NCI-H2227 (cell line): ENCODE data around the gene LRP1B.
"Not testable (repeated sequence)": the region's sequence is repeated elsewhere in the genome, so short reads cannot be mapped to it uniquely, and the experiment has no call there.

Experiments
- DNase-seq: peaks from one replicate; lab custom pipeline; 2025; ENCODE audit not compliant: unreplicated experiment; lab: John Stamatoyannopoulos, UW

Gene LRP1B

DNA sequence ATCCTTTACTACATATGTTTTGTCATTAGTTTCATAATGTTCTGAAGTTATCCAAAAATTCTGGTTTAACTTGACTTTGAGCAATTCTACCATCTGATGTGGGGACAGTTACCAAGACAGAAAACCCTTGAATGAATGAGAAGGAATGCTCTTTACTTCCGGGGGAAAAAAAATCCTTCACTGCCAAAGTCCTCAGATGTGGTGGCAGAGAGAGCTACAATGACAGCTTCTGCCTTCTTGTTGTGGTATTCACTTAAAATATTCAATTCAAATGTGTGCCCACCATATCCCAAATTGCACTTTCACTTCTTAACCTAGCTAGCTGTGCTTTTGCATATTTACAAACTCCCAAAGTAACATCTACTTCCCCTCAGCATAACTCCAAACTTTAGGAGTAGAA, 1818.9 kb downstream of the LRP1B start:
- DNase-seq = no peak

DNA sequence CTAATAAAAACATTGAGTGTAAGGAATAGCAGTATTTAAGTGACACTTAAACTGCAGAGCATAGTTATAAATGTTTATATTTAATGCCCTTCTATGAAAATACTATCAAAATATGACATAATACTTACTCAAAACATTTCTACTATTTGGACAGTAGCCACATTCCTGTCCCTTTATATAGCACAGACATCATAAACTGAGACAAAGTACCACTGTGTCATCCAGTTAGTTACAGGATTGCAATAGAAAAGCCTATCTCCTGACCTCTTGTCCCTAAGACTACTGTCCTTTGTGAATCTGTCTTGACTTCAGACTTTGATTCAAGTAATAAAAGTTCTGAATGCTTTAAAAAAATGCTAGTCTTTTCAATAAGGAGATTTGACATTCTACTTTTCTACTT, 1822.1 kb downstream of the LRP1B start:
- no peak for DNase-seq

DNA sequence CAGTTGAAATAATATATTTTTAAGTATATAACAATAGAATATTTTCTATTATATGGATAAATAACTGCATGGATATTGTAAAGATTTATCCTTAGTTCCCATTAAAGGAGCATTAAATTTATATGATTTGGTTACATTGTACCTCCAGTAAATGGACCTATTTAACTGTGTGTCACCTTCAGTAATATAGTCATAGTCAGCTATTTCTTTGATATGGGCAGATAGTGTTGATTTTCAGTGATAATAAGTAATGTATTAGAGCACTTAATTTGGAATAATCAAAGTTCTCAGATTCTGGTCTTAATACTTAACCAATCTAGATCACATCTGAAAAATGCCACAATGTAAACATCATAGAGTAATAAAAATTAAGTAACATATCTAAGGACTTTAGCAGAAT, 1823.3 kb downstream of the LRP1B start:
- DNase-seq = no peak

DNA sequence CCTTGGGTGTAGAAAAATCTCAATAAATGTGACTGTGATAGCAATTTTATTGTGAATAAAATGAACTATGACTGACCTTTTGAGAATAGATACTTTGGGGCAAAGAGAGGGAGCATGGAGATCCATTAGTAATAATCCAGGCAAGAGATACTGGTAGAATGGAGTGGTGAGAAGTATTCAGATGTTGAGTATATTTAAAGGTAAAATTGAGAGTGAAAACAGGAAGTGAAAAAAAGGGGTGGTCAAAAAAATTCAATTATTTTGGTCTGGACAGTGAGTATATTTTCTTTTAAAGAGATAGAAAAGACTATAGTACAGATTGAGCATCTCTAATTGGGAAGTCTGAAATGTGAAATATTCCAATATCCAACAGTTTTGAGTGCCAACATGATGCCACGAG, 1835.0 kb downstream of the LRP1B start:
- no peak for DNase-seq

DNA sequence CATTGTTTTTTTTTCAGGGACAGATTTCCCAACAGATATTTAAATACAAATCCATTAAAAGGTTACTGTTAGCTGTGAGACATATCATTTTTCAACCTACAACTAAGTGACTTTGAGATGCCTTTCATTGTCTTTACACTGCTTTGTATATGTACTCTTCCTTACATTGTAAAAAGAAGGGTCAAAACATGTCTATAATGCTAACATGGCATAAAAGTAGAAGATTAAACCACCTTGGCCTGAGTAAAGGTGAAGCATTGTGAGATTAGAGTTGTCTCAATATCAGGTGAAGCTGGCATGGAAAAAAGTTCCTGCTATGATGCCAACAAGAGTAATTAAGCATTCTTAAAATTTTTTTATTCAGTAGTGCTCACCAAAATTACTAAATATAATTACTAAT, 1842.1 kb downstream of the LRP1B start:
- no peak for DNase-seq

DNA sequence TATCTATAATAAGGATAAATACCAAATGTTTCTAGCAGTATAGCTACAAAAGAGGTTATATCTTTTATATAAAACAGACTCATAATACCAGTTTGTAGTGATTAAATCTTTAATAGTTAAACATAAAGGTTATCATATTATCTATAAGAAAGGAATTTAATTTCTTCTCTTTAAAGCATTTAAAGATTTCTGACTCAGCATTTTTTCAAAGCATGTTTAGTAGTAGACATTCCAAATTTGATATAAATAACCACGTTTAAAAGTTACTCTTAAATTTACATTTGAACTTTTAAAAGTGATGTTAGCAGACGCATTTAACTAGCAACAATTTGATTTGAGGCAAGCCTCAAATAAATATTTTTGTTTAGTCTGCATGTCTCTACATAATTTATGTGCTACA, 1842.6 kb downstream of the LRP1B start:
- no peak for DNase-seq

DNA sequence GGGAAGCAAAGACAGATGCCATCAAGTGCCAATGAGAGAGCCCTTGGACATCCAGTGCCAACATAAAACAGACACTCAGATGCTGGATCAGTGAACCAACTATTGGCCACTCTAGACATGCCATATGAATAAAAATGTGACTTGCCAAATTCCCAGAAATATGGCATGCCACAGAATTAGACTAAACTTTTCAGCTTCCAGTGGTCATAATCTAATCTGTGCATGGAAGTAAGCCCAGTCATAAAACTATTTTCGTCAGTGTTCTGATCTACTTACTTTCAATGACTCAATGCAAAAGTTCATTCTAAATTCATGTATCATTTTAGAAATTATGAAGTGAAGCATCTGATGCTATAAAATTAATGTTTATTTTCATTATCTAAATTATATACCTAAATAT, 1844.4 kb downstream of the LRP1B start:
- no peak for DNase-seq

DNA sequence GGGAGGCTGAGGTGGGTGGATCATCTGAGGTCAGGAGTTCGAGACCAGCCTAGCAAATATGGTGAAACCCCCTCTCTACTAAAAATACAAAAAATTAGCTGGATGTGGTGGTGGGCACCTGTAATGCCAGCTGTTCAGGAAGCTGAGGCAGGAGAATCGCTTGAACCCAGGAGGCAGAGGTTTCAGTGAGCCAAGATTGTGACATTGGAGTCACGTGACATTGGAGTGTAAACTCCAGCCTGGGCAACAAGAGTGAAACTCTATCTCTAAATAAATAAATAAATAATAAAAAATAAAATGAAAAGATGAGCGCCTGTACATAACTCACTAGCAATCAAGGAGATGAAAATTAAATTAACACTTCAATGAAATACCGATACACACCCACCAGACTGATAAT, 1853.5 kb downstream of the LRP1B start:
- not testable (repeated sequence) for DNase-seq

DNA sequence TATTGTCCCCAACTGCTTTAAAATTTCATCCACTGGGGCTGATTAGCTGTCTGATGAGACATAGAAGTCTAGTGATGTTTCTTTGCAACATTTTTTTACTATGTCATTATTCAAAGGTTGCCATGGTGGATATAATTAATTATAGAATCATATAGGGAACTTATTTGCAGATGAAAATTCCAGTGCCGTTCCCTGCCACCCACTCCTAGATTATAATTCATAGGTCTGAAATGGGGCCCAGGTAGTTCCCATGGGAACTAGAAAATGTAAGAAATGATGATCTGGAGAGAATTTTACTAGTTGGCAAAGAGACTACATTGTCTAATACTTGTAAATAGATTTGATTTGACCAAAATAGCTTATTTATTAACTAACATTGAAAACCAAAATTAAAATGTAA, 1854.2 kb downstream of the LRP1B start:
- no peak for DNase-seq

DNA sequence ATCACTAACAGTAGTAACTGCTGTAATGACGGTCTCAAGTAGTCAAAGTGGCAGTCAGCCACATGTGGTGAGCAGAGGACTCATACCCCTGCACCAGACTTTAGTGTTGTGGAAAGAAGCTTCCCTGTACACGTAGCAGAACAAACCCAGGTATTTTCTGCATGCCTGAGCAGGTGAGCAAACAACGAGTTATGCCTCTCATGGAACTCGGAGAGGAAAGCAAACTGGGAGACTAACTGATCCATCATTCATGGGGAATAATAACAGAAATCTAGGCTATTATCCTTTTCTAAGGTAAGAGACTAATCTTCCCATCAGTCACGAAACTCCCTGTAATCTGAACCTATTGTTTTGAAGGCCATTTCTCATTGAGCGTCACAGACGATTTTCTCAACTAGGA, 1855.4 kb downstream of the LRP1B start:
- DNase-seq = peak; percentile 35

DNA sequence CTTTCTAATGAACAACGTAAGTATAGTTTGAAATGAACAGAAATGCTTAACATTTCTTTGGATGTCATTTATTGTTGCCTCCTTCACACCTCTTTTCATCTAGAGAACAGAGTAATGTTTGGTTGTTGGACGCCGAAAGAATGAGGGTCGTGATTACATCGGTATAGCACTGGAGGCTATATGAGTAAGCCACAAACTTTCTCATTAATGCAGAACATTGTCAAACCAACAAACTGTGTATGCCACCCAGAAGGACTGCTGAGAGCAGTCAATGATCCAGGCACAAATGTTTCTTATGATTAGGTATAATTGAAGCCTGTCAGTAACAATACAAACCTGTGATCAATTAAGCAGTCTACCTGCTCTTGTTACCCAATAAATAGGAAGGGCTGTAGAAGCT, 1855.9 kb downstream of the LRP1B start:
- no peak for DNase-seq

DNA sequence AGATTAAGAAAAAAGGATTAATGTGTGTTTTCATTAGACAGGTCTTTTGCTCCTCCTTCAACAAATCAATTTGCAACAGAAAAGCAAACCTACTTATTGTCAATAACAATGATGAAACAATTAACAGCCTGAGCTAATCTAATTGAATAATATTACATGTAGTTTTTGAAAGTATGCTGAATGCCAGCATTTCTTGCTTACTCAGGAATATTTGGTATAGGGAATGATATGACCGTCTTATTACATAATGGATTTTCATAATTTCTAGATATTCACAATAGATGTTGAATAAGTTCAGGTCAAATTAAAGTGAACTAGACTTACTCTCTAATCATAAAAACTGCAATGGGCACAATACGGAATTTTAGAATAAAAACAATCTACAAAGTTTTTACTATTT, 1856.9 kb downstream of the LRP1B start:
- no peak for DNase-seq

DNA sequence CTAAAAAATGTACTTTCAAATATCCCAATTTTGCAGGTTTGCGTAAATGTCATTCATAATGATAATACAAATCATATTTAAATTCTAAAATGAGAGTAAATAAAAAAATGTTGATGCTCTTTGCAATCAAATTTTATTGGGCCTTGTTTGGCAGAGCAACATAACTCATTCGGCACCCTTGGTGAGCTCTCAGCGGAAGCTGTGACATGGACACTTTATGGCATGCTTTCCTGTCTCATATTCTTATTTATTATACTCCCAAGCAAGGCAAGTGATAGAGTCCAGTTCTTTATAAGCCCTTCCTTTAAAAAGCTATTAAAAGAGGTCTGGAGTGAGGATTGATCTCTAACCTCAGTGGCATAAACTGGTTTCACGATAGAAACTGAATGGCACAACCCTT, 1857.4 kb downstream of the LRP1B start:
- DNase-seq = no peak

DNA sequence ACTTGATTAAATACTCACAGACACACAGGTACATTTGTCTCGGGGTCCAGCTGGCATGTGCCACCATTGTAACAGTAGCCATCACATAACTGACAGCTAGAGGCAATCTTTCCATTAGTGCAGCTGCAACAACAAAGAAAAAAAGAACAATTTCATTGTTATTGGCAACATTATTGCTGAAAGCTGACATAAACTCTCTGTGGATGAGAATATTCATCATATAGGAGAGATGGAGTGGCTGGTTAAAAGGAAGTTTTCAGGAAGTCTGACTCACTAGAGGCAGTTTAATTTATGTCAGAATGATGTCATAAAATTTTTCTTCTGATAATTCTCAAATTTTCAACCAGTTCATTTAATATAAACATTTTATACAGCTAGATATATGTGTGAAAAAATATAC, 1860.6 kb downstream of the LRP1B start:
- no peak for DNase-seq

DNA sequence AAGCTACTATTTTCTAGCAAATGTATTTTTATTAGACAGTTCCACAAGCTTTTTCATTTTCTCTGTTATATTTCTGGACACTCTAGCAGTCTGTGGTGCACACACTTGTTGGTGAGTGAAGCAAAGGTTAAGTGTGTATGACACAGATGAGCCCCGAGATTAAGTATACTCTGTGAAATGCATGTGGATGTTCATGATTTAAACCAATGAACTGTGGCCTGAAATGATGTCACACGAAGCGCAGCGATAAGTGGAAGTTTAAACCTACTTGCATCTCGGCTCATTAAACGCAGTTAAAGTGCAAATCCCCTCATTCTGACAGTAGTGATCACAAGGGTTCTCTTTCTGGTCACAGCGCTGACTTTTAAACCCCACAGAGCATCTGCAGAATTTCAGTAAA, 1861.8 kb downstream of the LRP1B start:
- no peak for DNase-seq

DNA sequence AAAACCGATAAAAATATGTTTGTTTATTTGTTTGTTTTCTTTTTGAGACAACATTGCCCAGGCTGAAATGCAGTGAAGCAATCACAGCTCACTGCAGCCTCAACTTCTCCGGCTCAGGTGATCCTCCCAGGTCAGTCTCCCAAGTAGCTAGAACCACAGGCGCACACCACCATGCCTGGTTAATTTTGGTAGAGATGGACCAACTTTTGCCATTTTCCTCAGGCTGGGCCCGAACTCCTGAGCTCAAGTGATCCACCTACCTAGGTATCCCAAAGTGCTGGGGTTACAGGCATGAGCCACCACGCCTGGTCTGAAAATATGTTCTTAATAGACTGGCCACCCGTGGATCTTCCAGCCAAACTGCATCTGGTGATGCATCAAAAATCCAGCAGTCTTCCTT, 1867.9 kb downstream of the LRP1B start:
- no peak for DNase-seq

DNA sequence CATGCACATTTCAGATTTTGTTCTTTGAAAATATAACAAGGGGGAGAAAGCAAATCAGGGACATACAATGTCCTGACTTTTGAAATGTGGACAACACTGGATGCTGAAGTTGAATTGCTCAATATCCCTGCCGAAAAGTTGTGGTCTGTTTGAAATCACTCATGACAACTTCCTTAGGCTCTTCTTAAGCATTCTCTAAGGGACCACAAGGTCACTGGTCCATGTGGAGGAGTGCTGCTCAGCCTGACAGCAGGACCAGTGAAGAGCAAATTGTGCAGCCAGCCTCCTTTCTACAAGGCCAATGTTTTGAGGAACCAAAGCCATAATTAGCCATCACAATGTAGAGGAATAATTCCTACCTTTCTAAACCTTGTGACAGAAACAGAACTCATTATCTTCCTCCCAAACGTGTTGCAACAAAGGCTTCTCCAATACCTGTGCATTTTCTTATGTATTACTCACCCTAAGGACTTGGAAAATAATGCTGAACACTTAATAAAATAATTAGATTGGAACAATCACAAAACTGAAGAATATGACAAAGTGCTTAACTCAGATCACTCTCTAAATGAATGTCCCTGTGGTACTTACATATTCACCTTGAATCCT, 1873.0 kb downstream of the LRP1B start:
- DNase-seq = peak; percentile 74

DNA sequence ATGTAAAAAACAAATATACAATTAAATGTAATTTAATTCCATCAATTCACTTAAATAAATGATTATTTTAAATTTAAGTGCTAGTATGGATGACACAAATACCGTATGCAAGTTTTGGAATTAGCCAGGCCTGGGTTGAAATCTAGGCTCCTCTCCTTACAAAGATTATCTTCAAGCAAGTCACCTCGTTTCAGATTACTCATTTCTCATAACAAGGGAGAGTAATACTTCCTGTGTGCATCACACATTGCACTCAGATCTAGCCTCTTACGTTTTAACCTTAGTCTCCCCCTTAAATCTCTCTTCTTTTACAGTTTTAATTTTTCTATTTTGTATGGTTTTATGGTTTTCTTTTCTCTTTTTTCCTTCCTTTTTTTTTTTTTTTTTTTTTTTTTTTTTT, 1874.7 kb downstream of the LRP1B start:
- no peak for DNase-seq

DNA sequence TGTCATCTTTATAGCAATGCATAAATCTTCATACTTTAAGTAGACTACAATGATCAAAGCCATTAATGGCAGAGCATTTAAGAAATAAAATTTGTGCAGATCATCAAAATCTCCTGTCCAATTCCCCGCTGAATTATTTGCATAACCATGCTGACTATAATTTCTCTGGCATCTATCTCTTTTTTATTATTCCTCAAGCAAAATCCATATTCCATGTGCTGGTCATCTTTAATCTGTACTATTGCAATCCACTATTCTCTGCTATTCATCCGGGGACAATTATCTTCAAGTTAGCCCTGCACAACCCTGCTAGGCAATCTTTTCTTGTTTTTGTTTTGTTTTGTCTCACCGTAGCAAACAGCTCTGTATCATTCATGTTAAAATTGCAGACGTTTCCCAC, 1881.0 kb downstream of the LRP1B start:
- DNase-seq = no peak

DNA sequence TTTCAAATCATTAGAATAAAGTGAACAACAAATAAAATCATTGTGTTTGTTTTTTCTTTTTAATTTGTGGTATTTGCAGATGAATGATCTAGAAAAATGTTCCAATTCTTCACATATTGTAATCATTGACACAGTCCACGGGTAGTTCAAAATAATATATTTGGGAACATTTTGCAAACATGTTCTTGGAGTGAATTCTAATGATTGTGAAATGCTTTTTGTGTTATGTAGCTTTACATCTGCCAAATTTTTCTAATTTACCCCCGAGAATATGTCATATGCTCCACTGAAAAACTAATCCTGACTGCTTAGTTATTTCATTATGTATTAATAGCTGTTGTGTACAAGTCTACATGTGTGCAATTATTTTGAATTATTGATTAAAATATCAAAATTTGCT, 1882.2 kb downstream of the LRP1B start:
- no peak for DNase-seq

DNA sequence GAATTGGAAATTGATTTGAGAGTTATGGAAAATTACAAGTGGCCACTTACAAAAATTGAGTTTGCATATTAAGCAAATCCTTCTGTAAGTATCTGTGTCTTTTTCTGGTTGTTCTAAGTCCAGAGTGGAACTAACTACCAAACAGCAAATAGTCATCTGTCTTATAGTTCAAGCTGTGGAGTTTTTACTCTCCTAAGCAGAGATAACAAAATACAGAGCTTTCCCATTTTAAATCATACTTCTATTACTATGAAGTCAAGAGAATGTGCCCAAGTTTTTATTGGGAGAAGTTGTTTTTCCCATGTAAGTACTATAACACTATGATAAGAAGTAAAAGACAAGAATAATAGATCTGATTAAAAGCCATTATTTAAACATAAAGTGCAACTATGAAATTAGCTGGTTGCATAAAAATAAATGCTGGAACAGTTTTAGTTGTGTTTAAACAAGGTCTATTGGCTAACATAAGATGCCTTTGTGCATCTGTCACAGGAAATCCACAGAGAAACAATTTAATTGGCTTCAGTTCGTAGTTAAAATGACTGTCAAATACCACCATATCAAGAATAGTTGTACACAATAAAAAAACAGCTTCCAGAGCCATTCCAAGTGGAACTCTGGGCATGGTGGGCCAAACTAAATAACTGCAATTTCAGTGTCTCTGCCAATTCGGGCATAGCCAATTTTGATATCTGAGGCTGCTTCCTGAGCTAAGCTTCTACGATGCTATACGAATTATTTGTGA, 1883.2 kb downstream of the LRP1B start:
- no peak for DNase-seq

DNA sequence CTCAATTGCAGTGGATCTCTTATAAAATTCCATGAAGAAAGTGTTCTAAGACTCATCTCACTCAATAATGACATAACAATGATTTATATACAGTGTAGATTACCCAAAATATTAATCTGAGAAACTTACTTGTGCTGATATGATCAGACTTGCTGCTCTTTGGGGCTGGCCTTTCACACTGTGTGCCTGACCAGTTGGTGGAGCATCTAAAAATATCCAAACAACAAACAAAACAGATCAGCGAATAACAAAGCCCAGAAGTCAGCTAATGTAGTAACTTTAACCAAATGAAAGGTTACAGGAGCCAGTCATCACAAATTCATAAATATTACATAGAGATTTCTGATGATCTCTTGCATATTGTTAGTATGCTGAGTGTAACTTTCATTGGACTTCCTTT, 1883.9 kb downstream of the LRP1B start:
- DNase-seq = no peak

DNA sequence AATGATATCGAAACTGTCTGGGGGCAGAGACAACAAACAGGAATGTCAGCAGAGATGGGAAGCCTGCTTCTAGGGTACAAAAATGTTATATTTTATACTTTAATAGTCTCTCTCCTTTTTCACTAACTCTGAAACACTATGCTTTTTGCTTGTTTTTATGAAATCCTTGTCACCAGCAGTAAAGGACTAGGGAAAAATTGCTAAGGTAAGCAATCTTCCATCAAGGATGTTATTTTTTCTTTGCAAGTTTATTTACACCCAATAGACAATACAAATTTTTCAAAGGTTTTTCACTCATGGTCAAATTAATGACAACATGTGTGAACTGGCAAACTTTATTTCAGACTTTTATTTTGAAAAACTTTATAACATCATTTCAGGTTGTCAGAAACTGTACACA, 1884.8 kb downstream of the LRP1B start:
- DNase-seq = no peak
